HG03064 (cell line): Measurements from ENCODE around the gene STX18.
"Not testable (repeated sequence)": the region's sequence is repeated elsewhere in the genome, so short reads cannot be mapped to it uniquely, and the experiment has no call there.

ENCODE experiments used
- ATAC-seq: cut with Tn5 transposase; IDR thresholded peaks from one replicate; pipeline ENCODE4 v1.9.1; 2021; ENCODE audit warnings: low read depth; ENCODE audit not compliant: unreplicated experiment

The STX18 gene

GRCh38 chr4:4514786-4515185 lies 27.1 kb downstream of the STX18 start:
- no peak for ATAC-seq

GRCh38 chr4:4512282-4512681 lies 29.6 kb downstream of the STX18 start:
- no peak for ATAC-seq

GRCh38 chr4:4510641-4511040 lies 31.2 kb downstream of the STX18 start:
- not testable (repeated sequence) for ATAC-seq

- no peak for ATAC-seq
Measured at GRCh38 chr4:4509521-4509920, 32.3 kb downstream of the STX18 start.

- no peak for ATAC-seq
Measured at GRCh38 chr4:4507923-4508322, 33.9 kb downstream of the STX18 start.

GRCh38 chr4:4507403-4507802 lies 34.4 kb downstream of the STX18 start:
- no peak for ATAC-seq

- no peak for ATAC-seq
Measured at GRCh38 chr4:4506961-4507360, 34.9 kb downstream of the STX18 start.

GRCh38 chr4:4505211-4505610 lies 36.6 kb downstream of the STX18 start:
- not testable (repeated sequence) for ATAC-seq

GRCh38 chr4:4504783-4505182 lies 37.1 kb downstream of the STX18 start:
- ATAC-seq, result no peak

GRCh38 chr4:4502694-4503311 lies 39.0 kb downstream of the STX18 start:
- ATAC-seq, result no peak

- ATAC-seq, result no peak
Measured at GRCh38 chr4:4501679-4502078, 40.2 kb downstream of the STX18 start.

- ATAC-seq, result no peak
Measured at GRCh38 chr4:4499438-4500123, 42.3 kb downstream of the STX18 start.

- ATAC-seq, result no peak
Measured at GRCh38 chr4:4496592-4497372, 45.1 kb downstream of the STX18 start.

- ATAC-seq, result no peak
Measured at GRCh38 chr4:4494882-4495281, 47.0 kb downstream of the STX18 start.

- ATAC-seq, result peak; percentile 59
Measured at GRCh38 chr4:4492161-4492847, 49.5 kb downstream of the STX18 start.

GRCh38 chr4:4491396-4491893 lies 50.4 kb downstream of the STX18 start:
- ATAC-seq, result no peak

GRCh38 chr4:4490816-4491215 lies 51.0 kb downstream of the STX18 start:
- no peak for ATAC-seq

GRCh38 chr4:4490041-4490440 lies 51.8 kb downstream of the STX18 start:
- no peak for ATAC-seq

- peak; percentile 64 for ATAC-seq
Measured at GRCh38 chr4:4488405-4489404, 53.1 kb downstream of the STX18 start.

- ATAC-seq, result no peak
Measured at GRCh38 chr4:4486969-4487368, 54.9 kb downstream of the STX18 start.
